Endothelial cell of umbilical vein (primary cell): ENCODE data around the gene UTS2R.

ENCODE experiments used
- CTCF ChIP-seq, 2 donors: IDR thresholded peaks; 1 replicate in 1 of 2; 2 replicates in 1 of 2; pipeline ENCODE4 v1.5.1; 2011; ENCODE audit warnings: low read length in 2 of 2, mild to moderate bottlenecking in 2 of 2, moderate library complexity in 2 of 2, control low read depth in 1 of 2, inconsistent platforms in 1 of 2, low read depth in 1 of 2; ENCODE audit not compliant: insufficient read depth in 1 of 2; ENCODE audit errors: extremely low read depth in 1 of 2
- EZH2 ChIP-seq: IDR thresholded peaks from 2 replicates; pipeline ENCODE4 v1.6.1; 2012; ENCODE audit warnings: borderline replicate concordance, low read depth, mild to moderate bottlenecking, moderate library complexity, low read length, inconsistent platforms; ENCODE audit not compliant: severe bottlenecking
- FOS ChIP-seq: IDR thresholded peaks from 2 replicates; pipeline ENCODE4 v1.6.1; 2011; ENCODE audit warnings: mild to moderate bottlenecking, low read length, moderate library complexity, borderline replicate concordance; ENCODE audit not compliant: insufficient read depth
- GATA2 ChIP-seq: IDR thresholded peaks from 2 replicates; pipeline ENCODE4 v1.7.0; 2011; ENCODE audit warnings: low read depth, mild to moderate bottlenecking, moderate library complexity, mixed read lengths, low read length; ENCODE audit not compliant: insufficient read length, insufficient read depth
- JUN ChIP-seq: IDR thresholded peaks from 2 replicates; pipeline ENCODE4 v1.6.1; 2011; ENCODE audit warnings: borderline replicate concordance, low read depth; ENCODE audit not compliant: insufficient read length, insufficient read depth
- POLR2A ChIP-seq: IDR thresholded peaks from 2 replicates; pipeline ENCODE4 v1.6.1; 2012; ENCODE audit warnings: low read depth, mild to moderate bottlenecking, control low read depth, low read length
- POLR2AphosphoS5 ChIP-seq: IDR thresholded peaks from 2 replicates; pipeline ENCODE4 v1.6.1; 2012; ENCODE audit warnings: low read depth, mild to moderate bottlenecking, control low read depth, low read length, moderate library complexity; ENCODE audit not compliant: insufficient read depth
- TF ChIP-seq, protein P1 (sequence below): IDR thresholded peaks from 2 replicates; pipeline ENCODE4 v1.6.1; 2011; ENCODE audit not compliant: insufficient read depth, insufficient read length

- TF ChIP-seq CTCF (IDR thresholded peaks at IDR 0.05; ENCODE audit: extremely low read depth in 1 of 2, insufficient read depth in 1 of 2, low read depth in 1 of 2, low read length in 2 of 2) (no peak), JUN (no peak), POLR2AphosphoS5 (no peak), EZH2 (no peak), POLR2A (no peak), GATA2 (no peak), FOS (no peak)
- TF ChIP-seq, protein P1, sequence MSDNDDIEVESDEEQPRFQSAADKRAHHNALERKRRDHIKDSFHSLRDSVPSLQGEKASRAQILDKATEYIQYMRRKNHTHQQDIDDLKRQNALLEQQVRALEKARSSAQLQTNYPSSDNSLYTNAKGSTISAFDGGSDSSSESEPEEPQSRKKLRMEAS: no peak
Observed at GRCh38 chr17:82331345-82331939, 40.1 kb upstream of the UTS2R start.
